Uterus (tissue), 4 donors: ENCODE results near the gene ELMO1. TPM values are rescaled to one million over a fixed set of nuclear protein-coding genes. Genes with fewer than 3 reads are reported as not detected.

Source experiments
- DNase-seq, 2 donors: peaks; one replicate each; pipeline ENCODE4 v3.0.0-alpha.2; 2019 to 2020
- H3K27ac ChIP-seq, 2 donors: fragments of 200-600 bp; sonication (generic); 1 replicate in 1 of 2; 2 replicates in 1 of 2; pipeline ENCODE4 v1.5.1; 2016 to 2018
- H3K27me3 ChIP-seq, 2 donors: fragments of 200-600 bp; sonication (generic); one replicate each; pipeline ENCODE4 v1.5.1; 2018 to 2019; ENCODE audit warnings: control low read depth in 1 of 2
- H3K36me3 ChIP-seq, 2 donors: fragments of 200-600 bp; sonication (generic); one replicate each; pipeline ENCODE4 v1.5.1; 2019; ENCODE audit warnings: control low read depth in 1 of 2
- H3K4me1 ChIP-seq, 2 donors: fragments of 200-600 bp; sonication (generic); one replicate each; pipeline ENCODE4 v1.5.1; 2018 to 2019; ENCODE audit warnings: control low read depth in 1 of 2
- H3K4me3 ChIP-seq, 2 donors: fragments of 200-600 bp; sonication (generic); 1 replicate in 1 of 2; 2 replicates in 1 of 2; pipeline ENCODE4 v1.5.1; 2018 to 2019; ENCODE audit warnings: mild to moderate bottlenecking in 1 of 2
- H3K9me3 ChIP-seq, 2 donors: fragments of 200-600 bp; sonication (generic); one replicate each; pipeline ENCODE4 v1.5.1; 2019; ENCODE audit warnings: control low read depth in 1 of 2
- POLR2A ChIP-seq, 2 donors: fragments of 450-650 bp; IDR thresholded peaks; one replicate each; pipeline ENCODE4 v1.6.1; 2016; ENCODE audit warnings: antibody characterized with exemption in 2 of 2, mild to moderate bottlenecking in 1 of 2, moderate library complexity in 1 of 2
- intact Hi-C: fragments of 100-400 bp; cut with DNase I; formaldehyde crosslinking; loops from one replicate; pipeline ENCODE4 v1.15.1; 2023; ENCODE audit warnings: low total_unique reads
- total RNA-seq, 4 donors: library from RNA; depleted of rRNA in 3 of 4; stranded (reverse); fragments of >200 nt in 3 of 4; gene quantifications; one replicate each; pipeline versions ENCODE4 v1.1.0 to v1.2.4, GENCODE V29; 2014 to 2023
- TF ChIP-seq, protein P1 (sequence below), 4 experiments: fragments of 200-600 bp in 2 of 4; fragments of 450-650 bp in 2 of 4; sonication (generic) in 2 of 4; IDR thresholded peaks; one replicate each; pipeline ENCODE4 v1.5.1; 2016 to 2019; ENCODE audit warnings: antibody characterized with exemption in 4 of 4, mild to moderate bottlenecking in 2 of 4, moderate library complexity in 1 of 4
- donor health status: DM: yes; HTN: yes; CAD: no.

Gene ELMO1, protein sequence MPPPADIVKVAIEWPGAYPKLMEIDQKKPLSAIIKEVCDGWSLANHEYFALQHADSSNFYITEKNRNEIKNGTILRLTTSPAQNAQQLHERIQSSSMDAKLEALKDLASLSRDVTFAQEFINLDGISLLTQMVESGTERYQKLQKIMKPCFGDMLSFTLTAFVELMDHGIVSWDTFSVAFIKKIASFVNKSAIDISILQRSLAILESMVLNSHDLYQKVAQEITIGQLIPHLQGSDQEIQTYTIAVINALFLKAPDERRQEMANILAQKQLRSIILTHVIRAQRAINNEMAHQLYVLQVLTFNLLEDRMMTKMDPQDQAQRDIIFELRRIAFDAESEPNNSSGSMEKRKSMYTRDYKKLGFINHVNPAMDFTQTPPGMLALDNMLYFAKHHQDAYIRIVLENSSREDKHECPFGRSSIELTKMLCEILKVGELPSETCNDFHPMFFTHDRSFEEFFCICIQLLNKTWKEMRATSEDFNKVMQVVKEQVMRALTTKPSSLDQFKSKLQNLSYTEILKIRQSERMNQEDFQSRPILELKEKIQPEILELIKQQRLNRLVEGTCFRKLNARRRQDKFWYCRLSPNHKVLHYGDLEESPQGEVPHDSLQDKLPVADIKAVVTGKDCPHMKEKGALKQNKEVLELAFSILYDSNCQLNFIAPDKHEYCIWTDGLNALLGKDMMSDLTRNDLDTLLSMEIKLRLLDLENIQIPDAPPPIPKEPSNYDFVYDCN
- total RNA-seq, result 10 to 100 TPM; 37.9 to 64.7 (median 55.5) TPM

DNA sequence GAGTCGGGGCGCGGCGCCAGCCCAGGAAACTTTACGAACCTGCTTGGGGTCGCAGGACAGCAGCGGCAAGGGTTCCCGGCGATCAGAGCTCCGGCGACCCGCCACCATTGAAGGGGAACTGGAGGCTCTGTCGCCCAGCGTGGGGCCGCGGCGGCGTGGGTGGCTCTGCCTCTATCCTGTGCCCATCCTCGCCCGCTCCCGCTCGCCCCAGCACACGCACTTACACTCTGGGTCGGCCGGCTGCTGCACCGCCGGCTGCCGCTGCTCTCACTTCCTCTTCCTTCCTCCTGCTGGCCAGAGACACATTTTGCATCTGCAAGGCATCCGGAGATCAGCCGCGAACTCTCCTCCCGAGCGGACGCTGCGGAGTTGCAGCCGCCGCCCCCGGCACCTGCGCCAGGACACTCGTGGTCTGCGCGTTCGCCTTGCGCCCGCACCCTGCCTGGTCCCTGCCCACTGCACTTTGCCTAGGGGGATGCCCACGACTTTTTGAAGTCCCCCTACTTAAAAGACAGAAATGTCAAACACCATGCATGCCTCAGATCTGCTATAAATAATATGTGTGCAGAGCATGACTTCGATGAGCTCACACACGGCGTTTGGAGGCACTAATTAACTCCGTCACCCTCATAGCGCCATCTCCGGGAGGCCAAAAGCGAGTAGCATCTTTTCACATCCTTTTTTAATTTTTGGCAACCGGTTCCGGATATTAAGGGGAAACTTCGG lies at the start of gene ELMO1:
Gene ELMO1, minus strand, starts transcription at position 229 of the 726 bp plus-strand sequence. CDS start 106,174 bp downstream, outside the sequence.
- peak within 1 kb of the TSS; percentile 56 to 69 for H3K4me3 ChIP-seq
- H3K4me1 ChIP-seq, result no peaks in the 10 kb centered on the region
- H3K27ac ChIP-seq, result peak within 1 kb of the TSS; percentile 76 to 81
- peak; percentile 46 to 53 for DNase-seq
- H3K9me3 ChIP-seq, result no peaks in the 10 kb centered on the region
- no peaks in the 10 kb centered on the region for H3K36me3 ChIP-seq
- H3K27me3 ChIP-seq, result no peaks in the 10 kb centered on the region
- intact Hi-C loops, result no loop called here
- TF ChIP-seq, protein P1, sequence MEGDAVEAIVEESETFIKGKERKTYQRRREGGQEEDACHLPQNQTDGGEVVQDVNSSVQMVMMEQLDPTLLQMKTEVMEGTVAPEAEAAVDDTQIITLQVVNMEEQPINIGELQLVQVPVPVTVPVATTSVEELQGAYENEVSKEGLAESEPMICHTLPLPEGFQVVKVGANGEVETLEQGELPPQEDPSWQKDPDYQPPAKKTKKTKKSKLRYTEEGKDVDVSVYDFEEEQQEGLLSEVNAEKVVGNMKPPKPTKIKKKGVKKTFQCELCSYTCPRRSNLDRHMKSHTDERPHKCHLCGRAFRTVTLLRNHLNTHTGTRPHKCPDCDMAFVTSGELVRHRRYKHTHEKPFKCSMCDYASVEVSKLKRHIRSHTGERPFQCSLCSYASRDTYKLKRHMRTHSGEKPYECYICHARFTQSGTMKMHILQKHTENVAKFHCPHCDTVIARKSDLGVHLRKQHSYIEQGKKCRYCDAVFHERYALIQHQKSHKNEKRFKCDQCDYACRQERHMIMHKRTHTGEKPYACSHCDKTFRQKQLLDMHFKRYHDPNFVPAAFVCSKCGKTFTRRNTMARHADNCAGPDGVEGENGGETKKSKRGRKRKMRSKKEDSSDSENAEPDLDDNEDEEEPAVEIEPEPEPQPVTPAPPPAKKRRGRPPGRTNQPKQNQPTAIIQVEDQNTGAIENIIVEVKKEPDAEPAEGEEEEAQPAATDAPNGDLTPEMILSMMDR (IDR thresholded peaks at IDR 0.05), result peak in 3 of 4 experiments; percentile 20 to 49 (median 33)
- peak; percentile 29 to 35 for TF ChIP-seq POLR2A (IDR thresholded peaks at IDR 0.05)

DNA sequence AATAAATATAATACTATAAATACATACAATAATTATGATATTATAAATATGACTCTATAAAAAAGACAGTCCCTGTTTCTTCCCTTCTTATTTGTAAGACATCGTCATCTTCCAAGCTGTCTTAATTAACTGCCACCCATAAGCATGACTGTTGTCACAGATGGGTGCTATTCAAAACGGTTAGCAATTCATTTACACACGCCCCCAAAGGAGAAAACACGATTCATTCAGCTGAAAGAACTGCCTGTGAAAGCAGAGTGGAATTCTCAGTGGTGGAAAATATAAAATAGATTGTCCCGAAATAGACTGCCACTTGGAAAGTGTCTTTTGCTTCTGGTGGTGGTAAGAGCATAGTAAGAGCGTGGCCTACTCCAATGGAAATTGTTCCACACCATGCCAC lies 48.9 kb upstream of the ELMO1 start:
- H3K4me1 ChIP-seq, result no peaks in the 10 kb centered on the region
- H3K4me3 ChIP-seq, result no peak overlapping the region
- no peaks in the 10 kb centered on the region for H3K9me3 ChIP-seq
- H3K27ac ChIP-seq, result no peak overlapping the region
- intact Hi-C loops, result no loop called here
- TF ChIP-seq, protein P1 (IDR thresholded peaks at IDR 0.05), result no peak
- TF ChIP-seq POLR2A (IDR thresholded peaks at IDR 0.05), result no peak
- no peaks in the 10 kb centered on the region for H3K36me3 ChIP-seq
- H3K27me3 ChIP-seq, result no peaks in the 10 kb centered on the region
- no peak for DNase-seq

DNA sequence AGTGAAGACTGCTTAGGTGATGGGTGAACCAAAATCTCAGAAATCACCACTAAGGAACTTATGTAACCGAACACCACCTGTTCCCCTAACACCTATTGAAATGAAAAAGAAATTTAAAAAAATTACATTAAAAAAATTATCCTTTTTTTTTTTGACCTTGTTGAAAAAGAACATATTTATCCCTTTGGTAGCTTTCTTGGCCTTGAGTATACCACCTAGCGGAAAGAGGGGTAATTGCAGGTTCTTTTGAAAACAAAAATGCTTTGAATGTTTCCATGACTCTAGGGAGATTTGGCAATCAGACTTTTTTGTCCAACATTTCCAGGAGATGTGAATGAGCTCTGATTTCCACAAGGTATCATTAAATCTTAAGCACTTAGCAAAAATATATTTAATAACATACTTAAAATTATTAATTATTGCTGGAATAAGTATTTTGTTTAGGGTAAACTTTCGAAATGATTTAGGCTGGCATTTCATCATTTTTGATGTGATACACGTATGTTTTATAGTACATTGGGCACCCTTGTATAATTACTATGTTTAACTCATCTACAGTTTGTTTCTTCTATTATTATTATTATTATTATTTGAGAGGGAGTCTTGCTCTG lies 47.0 kb upstream of the ELMO1 start:
- Histone ChIP-seq H3K9me3 (no peaks in the 10 kb centered on the region), H3K4me3 (no peak overlapping the region), H3K27ac (no peak overlapping the region), H3K36me3 (no peaks in the 10 kb centered on the region), H3K27me3 (no peaks in the 10 kb centered on the region), H3K4me1 (no peaks in the 10 kb centered on the region)
- TF ChIP-seq, protein P1 (IDR thresholded peaks at IDR 0.05), result peak; percentile 45 to 54 (median 51)
- no peak for TF ChIP-seq POLR2A (IDR thresholded peaks at IDR 0.05)
- DNase-seq, result no peak
- intact Hi-C loops, result no loop called here

DNA sequence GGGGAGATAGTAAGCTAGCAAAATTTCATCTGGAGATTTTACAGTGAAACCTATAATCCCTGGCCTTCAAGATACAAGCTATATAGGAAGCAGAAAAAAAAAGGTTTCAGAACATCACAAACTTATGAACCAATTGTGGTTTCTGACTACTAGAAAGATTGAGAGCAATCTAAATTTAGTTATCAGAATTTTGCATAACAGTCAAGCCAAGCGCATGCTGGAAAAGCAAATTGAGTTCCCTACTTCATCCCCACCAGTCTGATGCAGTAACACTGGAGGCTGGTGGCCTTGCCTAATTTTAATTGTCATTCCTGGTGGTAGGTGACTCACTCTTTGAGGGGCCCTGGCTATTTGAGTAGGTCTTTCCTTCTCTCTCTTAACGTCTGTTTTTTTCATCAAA lies 46.3 kb upstream of the ELMO1 start:
- DNase-seq, result no peak
- H3K4me3 ChIP-seq, result no peak overlapping the region
- H3K27ac ChIP-seq, result no peak overlapping the region
- no peaks in the 10 kb centered on the region for H3K27me3 ChIP-seq
- H3K36me3 ChIP-seq, result no peaks in the 10 kb centered on the region
- no peaks in the 10 kb centered on the region for H3K9me3 ChIP-seq
- intact Hi-C loops, result no loop called here
- H3K4me1 ChIP-seq, result no peaks in the 10 kb centered on the region
- no peak for TF ChIP-seq POLR2A (IDR thresholded peaks at IDR 0.05)
- TF ChIP-seq, protein P1 (IDR thresholded peaks at IDR 0.05), result no peak
